Endothelial cell of umbilical vein (primary cell): ENCODE measurements around the gene EPB41L3.

Experiments used
- CTCF ChIP-seq, 2 donors: IDR thresholded peaks; 1 replicate in 1 of 2; 2 replicates in 1 of 2; pipeline ENCODE4 v1.5.1; 2011; ENCODE audit warnings: low read length in 2 of 2, mild to moderate bottlenecking in 2 of 2, moderate library complexity in 2 of 2, control low read depth in 1 of 2, inconsistent platforms in 1 of 2, low read depth in 1 of 2; ENCODE audit not compliant: insufficient read depth in 1 of 2; ENCODE audit errors: extremely low read depth in 1 of 2
- EZH2 ChIP-seq: IDR thresholded peaks from 2 replicates; pipeline ENCODE4 v1.6.1; 2012; ENCODE audit warnings: borderline replicate concordance, low read depth, mild to moderate bottlenecking, moderate library complexity, low read length, inconsistent platforms; ENCODE audit not compliant: severe bottlenecking

DNA sequence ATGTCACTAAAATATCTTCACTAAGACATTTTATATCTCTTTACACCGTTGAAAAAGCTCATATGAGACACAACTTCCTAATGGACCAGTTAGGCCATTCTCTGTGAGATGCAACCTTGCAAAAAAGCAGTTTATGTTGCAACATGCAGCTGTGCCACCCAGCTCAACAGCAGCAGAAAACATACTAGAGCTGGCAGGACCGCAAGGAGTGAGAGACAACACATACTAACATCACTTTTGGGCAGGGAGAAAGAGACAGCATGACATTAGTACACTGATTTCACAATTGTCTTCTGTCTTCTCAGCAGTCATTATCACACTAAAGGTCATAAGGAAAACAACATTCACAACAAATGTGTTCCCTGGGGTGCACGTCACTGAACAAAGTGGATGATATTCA lies 122.9 kb downstream of the EPB41L3 start:
- no peak for TF ChIP-seq CTCF (IDR thresholded peaks at IDR 0.05; ENCODE audit: extremely low read depth in 1 of 2, insufficient read depth in 1 of 2, low read depth in 1 of 2, low read length in 2 of 2)
- TF ChIP-seq EZH2: no peak
